HAP-1 (cell line): ENCODE measurements around the gene SHH.

Experiments used
- DNase-seq, 2 experiments: peaks; one replicate each; pipeline ENCODE4 v3.0.0-alpha.2; 2016 to 2020; ENCODE audit warnings: low spot score in 2 of 2
- H3K27me3 ChIP-seq: fragments of 250-450 bp; sonication (Bioruptor Pico); 2 replicates; pipeline ENCODE4 v1.5.1; 2020; ENCODE audit warnings: low read depth, mild to moderate bottlenecking, moderate library complexity
- H3K36me3 ChIP-seq: fragments of 250-450 bp; sonication (Bioruptor Pico); replicated peaks from 2 replicates; pipeline ENCODE4 v1.5.1; 2020; ENCODE audit warnings: mild to moderate bottlenecking
- H3K4me1 ChIP-seq: fragments of 250-450 bp; sonication (Bioruptor Pico); 2 replicates; pipeline ENCODE4 v1.5.1; 2020; ENCODE audit warnings: mild to moderate bottlenecking
- H3K4me3 ChIP-seq: fragments of 250-450 bp; sonication (Bioruptor Pico); 2 replicates; pipeline ENCODE4 v1.5.1; 2020; ENCODE audit warnings: mild to moderate bottlenecking, moderate library complexity
- H3K9me3 ChIP-seq: fragments of 250-450 bp; sonication (Bioruptor Pico); 2 replicates; pipeline ENCODE4 v1.5.1; 2020; ENCODE audit warnings: mild to moderate bottlenecking, moderate library complexity
- in situ Hi-C: fragments of 300-500 bp; cut with MboI; formaldehyde crosslinking; loops from 3 replicates; pipeline ENCODE4 v1.14.3; 2020; ENCODE audit warnings: low sequenced_read_pairs, inconsistent platforms, mixed read lengths

SHH gene

DNA sequence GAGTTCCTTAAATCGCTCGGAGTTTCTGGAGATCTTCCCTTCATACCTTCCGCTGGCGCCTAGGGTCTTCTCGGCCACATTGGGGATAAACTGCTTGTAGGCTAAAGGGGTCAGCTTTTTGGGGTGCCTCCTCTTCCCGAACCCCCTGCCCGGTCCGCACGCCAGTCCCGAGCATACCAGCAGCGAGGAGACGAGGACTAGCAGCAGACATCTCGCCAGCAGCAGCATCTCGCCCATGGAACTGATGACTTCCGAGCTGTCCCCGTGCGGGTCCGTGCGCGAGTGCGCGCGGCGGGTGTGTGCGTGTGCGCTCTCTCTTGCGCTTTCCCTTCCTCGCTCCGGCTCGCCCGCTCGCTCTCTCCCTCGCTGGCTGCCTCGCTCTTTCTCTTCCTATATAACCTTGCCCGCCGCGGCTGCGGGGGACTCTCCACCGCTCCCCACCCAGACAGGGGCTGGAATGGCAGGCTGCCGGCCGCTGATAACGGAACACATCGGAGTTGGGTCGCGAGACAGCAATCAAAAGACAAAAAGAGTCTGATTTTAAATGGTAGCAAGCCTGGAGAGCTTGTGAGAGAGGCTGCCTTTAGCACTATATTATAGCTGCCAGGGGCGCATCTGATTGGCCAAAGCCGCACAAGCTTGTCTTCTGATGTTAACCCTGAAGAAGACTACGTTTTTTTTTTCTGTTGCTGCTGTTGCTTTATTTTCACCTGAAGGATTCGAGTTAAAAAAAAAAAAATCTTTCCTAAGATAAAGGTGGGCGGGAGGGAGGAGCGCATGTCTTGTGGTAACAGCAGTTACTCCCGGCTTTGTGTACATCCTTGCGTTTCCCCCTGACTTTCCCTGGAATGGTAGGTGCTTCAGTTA lies at the start of gene SHH:
Gene SHH, minus strand, starts transcription at position 569 of the 867 bp plus-strand sequence. Its CDS starts 341 bp downstream, at position 228.
- Histone ChIP-seq H3K36me3 (no peaks in the 10 kb centered on the region), H3K27me3 (peaks cover 27% of the 10 kb centered on the region), H3K4me3 (no peak within 1 kb of the TSS), H3K9me3 (no peaks in the 10 kb centered on the region), H3K4me1 (no peaks in the 10 kb centered on the region)
- in situ Hi-C loops: loop anchor here (10.0 to 25.0 kb wide), 3 partner anchors 350 to 1000 kb away; no protein-coding TSS in a partner anchor
- DNase-seq: no peak

- Histone ChIP-seq H3K4me1 (no peaks in the 10 kb centered on the region), H3K36me3 (no peaks in the 10 kb centered on the region), H3K9me3 (no peaks in the 10 kb centered on the region), H3K27me3 (no peaks in the 10 kb centered on the region), H3K4me3 (no peak overlapping the region)
- no peak for DNase-seq
- in situ Hi-C loops: no loop called here
Measured at GRCh38 chr7:155861480-155861868, 49.2 kb upstream of the SHH start.

DNA sequence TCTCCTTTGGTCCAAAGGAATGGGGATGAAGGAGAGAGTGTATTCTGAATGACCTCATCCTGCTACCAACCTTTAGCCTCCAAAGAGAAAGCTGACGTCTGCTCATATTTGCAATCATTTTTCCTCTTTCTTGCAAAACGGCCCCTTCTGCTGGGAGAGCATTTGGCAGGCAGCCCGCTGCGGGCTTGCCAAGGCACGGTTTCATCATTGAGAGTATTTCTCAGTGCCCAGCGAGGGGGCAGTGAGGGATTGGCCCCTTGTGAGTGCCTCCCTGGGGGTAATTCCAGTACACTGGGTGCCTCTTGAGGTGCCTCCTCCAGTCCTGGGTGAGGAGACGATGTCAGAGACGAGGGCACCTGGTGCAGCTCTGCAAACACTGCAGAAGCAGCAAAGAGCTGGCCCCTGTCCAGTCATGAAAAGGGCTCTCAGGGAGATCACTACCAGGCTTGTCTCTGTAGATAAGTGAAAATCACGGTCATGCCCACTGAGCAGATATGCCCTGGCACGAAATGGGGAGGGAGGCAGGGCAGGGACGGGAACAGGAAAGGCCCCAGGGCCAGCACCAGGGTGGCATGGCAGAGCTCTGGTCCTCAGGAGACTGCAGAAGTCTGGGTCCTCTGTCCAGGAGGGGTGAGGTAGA lies 48.7 kb upstream of the SHH start:
- in situ Hi-C loops: no loop called here
- H3K4me3 ChIP-seq: no peak overlapping the region
- DNase-seq: no peak

DNA sequence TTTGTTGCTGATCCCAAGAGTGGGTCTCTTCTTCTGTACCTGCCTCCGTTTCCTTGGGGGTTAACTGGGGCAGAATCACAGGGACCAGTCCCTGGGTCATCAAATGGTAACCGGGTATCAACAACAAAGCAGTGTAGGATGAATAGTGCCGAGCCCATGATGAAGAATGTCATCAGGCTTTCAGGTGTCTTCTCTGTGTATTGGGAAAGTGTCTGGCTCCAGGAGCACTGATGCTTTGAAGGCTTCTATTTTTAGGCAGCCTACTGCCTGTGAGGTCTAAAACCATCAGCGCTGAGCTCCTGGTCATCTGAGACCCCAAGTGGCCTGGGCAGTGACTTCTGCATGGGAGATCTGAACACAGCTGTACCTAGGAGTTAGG lies 48.2 kb upstream of the SHH start:
- Histone ChIP-seq H3K4me1 (no peaks in the 10 kb centered on the region), H3K27me3 (no peaks in the 10 kb centered on the region), H3K9me3 (no peaks in the 10 kb centered on the region), H3K36me3 (no peaks in the 10 kb centered on the region), H3K4me3 (no peak overlapping the region)
- in situ Hi-C loops: no loop called here
- DNase-seq: no peak

More for the DNA sequence above, 48.7 kb upstream of the SHH start:
- Histone ChIP-seq H3K36me3 (no peaks in the 10 kb centered on the region), H3K27me3 (no peaks in the 10 kb centered on the region), H3K9me3 (no peaks in the 10 kb centered on the region), H3K4me1 (no peaks in the 10 kb centered on the region)

DNA sequence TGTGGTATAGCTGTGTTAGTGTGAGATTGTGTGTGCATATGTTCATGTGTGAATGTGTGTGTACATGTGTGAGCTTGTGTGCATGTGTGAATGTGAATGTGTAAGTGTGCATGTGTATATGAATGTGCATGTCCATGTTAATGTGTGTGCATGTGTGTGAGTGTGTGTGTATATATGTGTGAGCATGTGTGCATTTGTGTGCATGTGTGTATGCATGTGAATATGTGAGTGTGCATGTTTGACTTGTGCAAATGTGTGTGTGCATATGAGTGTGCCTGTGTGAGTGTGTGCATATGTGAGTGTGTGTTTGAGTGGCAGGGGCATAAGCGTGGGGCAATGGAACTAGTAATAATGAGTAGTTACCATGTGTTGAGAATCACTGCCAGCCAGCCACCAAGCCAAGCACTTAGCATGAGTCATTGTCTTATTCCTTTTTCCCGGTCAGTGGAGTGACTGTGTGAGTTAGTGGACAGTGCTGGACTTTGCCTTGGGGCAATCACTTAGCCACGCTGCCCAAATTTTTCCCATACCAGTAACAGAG lies 46.3 kb upstream of the SHH start:
- Histone ChIP-seq H3K9me3 (no peaks in the 10 kb centered on the region), H3K4me1 (no peaks in the 10 kb centered on the region), H3K4me3 (no peak overlapping the region), H3K27me3 (no peaks in the 10 kb centered on the region), H3K36me3 (no peaks in the 10 kb centered on the region)
- in situ Hi-C loops: no loop called here
- DNase-seq: no peak

DNA sequence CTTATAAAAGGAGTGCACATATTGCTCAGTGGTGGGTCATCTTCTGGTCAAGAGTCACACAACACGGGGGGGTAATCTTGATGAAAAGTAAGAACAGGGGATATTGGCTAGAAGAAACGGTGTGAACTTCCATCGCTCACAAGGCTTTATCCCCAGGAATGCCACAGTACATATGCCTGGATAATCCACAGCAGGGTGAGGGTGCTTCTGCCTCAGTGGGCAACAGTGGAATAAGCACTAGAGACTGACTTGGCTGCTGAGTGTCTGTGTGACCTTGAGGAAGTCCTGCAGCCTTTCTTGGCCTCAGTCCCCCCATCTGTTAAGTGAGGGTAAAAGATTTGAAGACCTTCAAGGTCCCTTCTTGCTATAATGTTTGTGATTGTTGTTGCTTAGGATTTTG lies 44.9 kb upstream of the SHH start:
- H3K4me1 ChIP-seq: no peaks in the 10 kb centered on the region
- H3K36me3 ChIP-seq: no peaks in the 10 kb centered on the region
- no peak overlapping the region for H3K4me3 ChIP-seq
- no peaks in the 10 kb centered on the region for H3K27me3 ChIP-seq
- H3K9me3 ChIP-seq: no peaks in the 10 kb centered on the region
- in situ Hi-C loops: no loop called here
- DNase-seq: no peak

DNA sequence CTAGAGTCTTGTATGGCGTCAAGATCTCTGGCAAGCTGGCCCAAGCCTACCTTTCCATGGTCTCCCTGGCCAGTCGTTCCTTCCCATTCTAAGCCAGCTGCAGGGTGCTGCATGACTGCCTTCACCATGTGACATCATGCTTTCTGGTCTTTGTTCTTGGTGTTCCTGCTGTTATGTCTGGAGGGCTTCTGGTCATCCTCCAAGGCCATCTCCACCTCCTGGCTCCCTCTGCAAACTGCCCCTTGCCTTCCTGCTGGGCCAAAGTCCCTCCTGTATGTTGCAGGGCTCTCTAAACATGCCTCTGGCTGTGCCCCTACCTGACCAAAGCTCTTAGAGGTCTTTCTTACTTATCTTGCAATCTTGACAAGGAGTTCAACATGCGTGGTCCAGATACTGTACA lies 44.4 kb upstream of the SHH start:
- no peaks in the 10 kb centered on the region for H3K4me1 ChIP-seq
- H3K4me3 ChIP-seq: no peak overlapping the region
- H3K36me3 ChIP-seq: no peaks in the 10 kb centered on the region
- no peaks in the 10 kb centered on the region for H3K27me3 ChIP-seq
- H3K9me3 ChIP-seq: no peaks in the 10 kb centered on the region
- DNase-seq: no peak
- in situ Hi-C loops: no loop called here

DNA sequence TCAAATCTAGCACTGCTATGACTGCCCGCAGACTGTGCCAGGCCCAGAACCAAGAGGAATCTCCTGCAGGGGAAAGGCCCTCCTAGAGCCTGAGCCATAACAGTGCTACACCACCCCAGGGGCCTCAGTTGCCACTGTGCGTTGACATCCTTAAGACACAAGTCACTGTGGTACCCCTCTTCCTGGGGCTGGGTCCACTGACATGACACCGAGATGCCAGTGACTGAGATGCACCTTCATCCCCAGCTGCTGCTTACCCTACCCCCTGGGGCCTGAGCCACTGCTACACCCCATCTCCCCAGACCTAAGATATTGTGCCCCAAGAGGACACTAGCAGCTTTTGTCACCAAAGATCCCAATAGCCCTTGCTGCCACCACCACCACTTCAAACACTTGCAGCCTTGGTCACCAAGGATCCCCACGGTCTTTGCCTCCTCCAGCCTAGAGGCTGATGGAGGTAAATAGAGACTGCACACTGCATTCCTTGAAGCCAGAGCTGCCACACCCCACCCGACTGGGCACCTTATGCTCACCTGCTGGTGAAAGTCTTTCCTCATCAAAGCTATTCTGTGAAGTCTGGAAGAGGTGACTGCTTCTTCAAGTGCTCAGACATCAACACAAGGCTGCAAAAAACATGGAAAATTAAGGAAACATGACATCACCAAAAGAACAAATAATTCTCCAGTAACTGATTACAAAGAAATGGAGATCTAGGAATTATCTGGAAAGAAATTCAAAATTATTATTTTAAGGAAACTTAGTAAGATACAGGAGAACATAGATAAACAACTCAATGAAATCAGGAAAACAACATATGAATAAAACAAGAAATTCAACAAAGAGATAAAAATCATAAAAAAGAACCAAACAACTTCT lies 40.4 kb upstream of the SHH start:
- no peak for DNase-seq
- Histone ChIP-seq H3K36me3 (no peaks in the 10 kb centered on the region), H3K9me3 (no peaks in the 10 kb centered on the region), H3K4me3 (no peak overlapping the region), H3K4me1 (no peaks in the 10 kb centered on the region), H3K27me3 (no peaks in the 10 kb centered on the region)
- in situ Hi-C loops: no loop called here

DNA sequence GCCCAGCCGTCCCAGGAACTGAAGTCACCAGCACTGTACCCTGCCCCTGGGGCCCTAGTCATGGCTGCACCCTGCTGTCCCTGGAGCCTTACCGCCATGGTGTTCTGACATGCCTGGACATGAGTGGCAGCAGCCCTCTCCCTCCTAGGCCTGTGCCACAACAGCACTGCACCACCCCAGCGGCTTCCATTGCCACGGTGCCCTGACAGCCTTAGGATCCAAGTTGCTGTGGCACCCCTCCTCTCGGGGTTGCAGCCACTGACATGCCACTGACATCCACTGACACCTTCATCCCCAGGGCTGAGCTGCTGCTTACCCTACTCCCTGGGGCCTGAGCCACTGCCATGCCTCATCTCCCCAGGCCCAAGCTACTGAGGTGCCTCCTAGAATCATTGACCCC lies 39.6 kb upstream of the SHH start:
- in situ Hi-C loops: no loop called here
- Histone ChIP-seq H3K4me1 (no peaks in the 10 kb centered on the region), H3K27me3 (no peaks in the 10 kb centered on the region), H3K4me3 (no peak overlapping the region), H3K9me3 (no peaks in the 10 kb centered on the region), H3K36me3 (no peaks in the 10 kb centered on the region)
- DNase-seq: no peak

GRCh38 chr7:155850766-155851678 lies 38.8 kb upstream of the SHH start:
- Histone ChIP-seq H3K4me3 (no peak overlapping the region), H3K9me3 (no peaks in the 10 kb centered on the region), H3K4me1 (no peaks in the 10 kb centered on the region), H3K36me3 (no peaks in the 10 kb centered on the region), H3K27me3 (no peaks in the 10 kb centered on the region)
- no peak for DNase-seq
- in situ Hi-C loops: no loop called here

- no peaks in the 10 kb centered on the region for H3K27me3 ChIP-seq
- DNase-seq: no peak
Measured at GRCh38 chr7:155850001-155850436, 37.8 kb upstream of the SHH start.

DNA sequence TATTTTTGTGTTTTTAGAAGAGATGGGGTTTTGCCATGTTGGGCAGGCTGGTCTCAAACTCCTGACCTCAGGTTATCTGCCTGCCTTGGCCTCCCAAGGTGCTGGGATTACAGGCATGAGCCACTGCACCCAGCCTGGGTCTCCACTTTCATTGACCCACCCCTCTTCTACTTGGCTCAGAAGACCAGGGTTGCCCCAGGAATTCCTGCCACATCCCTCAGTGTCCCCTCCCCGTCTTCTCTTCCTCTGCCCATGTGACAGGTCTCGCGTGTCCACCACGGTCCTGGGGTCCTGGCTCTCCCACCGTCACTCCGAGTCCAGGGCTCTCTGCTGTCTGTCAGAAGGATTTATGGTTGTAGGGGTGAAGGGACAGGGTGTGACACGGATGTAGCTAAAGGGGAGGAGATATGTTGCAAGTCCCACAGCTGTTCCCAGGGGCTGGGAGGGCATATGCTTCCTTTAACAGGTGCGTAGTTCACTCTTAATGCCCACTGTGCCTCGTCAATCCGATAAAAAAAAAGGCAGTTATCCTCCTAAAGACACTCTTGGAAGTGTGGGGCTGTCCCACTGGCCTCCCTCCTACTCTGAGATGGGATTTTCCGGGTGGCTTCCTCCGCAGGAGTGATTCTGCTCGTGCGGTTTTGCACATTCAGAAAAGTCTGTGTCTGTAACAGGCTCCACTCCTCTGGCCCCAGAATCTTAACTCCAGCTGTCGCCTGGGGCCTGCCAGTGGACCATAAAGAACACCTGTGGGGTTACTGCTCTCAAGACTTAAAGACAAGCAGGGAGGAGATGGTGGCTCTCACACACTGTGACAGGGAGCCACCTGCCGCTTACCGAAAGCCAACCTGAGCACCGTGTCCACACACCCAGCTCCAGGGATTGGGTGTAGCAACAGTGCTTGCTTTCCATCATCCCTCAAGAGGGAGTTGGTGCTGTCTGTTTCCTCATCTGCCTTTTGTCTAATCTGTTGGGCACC lies 36.7 kb upstream of the SHH start:
- Histone ChIP-seq H3K4me3 (no peak overlapping the region), H3K36me3 (no peaks in the 10 kb centered on the region), H3K9me3 (no peaks in the 10 kb centered on the region), H3K27me3 (no peaks in the 10 kb centered on the region), H3K4me1 (no peaks in the 10 kb centered on the region)
- DNase-seq: no peak
- in situ Hi-C loops: no loop called here

More at GRCh38 chr7:155850001-155850436, 37.8 kb upstream of the SHH start:
- in situ Hi-C loops: no loop called here
- no peak overlapping the region for H3K4me3 ChIP-seq
- H3K4me1 ChIP-seq: no peaks in the 10 kb centered on the region
- H3K36me3 ChIP-seq: no peaks in the 10 kb centered on the region
- no peaks in the 10 kb centered on the region for H3K9me3 ChIP-seq
